ENCODE measurements around the gene PLAC9.
"Not testable (repeated sequence)": the region's sequence is repeated elsewhere in the genome, so short reads cannot be mapped to it uniquely, and the experiment has no call there.

DNA sequence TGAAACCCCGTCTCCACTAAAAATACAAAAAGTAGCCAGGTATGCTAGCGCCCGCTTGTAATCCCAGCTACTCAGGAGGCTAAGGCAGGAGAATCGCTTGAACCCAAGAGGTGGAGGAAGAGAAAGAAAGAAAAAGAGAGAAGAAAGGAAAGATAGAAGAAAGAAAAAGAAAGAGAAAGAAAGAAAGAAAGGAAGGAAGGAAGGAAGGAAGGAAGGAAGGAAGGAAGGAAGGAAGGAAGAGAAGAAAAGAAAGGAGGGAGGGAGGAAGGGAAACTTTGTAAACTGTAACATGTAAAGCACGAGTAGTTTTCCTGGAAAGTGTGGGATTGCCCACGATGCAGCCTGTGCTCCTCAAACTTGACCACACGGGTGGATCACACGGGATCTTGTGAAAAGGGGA is 33.2 kb upstream of the PLAC9 start:
- TF ChIP-seq, protein P1, sequence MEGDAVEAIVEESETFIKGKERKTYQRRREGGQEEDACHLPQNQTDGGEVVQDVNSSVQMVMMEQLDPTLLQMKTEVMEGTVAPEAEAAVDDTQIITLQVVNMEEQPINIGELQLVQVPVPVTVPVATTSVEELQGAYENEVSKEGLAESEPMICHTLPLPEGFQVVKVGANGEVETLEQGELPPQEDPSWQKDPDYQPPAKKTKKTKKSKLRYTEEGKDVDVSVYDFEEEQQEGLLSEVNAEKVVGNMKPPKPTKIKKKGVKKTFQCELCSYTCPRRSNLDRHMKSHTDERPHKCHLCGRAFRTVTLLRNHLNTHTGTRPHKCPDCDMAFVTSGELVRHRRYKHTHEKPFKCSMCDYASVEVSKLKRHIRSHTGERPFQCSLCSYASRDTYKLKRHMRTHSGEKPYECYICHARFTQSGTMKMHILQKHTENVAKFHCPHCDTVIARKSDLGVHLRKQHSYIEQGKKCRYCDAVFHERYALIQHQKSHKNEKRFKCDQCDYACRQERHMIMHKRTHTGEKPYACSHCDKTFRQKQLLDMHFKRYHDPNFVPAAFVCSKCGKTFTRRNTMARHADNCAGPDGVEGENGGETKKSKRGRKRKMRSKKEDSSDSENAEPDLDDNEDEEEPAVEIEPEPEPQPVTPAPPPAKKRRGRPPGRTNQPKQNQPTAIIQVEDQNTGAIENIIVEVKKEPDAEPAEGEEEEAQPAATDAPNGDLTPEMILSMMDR (conservative IDR thresholded peaks at IDR 0.05 in 1 of 2, IDR thresholded peaks at IDR 0.05 in 1 of 2; ENCODE audit: low read depth in 1 of 2, low read length in 2 of 2), result not testable (repeated sequence)
- TF ChIP-seq EZH2 (IDR thresholded peaks at IDR 0.05; ENCODE audit: low read length, missing control alignments), result not testable (repeated sequence)
